ENCODE measurements around the gene FBXO46.

- no peak for TF ChIP-seq POLR2AphosphoS5 (IDR thresholded peaks at IDR 0.05; ENCODE audit: insufficient read depth in 1 of 2, low read depth in 1 of 2)
- no peak for TF ChIP-seq POLR2A (IDR thresholded peaks at IDR 0.05)
Measured at GRCh38 chr19:45758921-45759320, 28.2 kb upstream of the FBXO46 start.
